ENCODE measurements around the gene OR2J1. TPM values are rescaled to one million over a fixed set of nuclear protein-coding genes. Genes with fewer than 3 reads are reported as not detected.

Gene OR2J1
- total RNA-seq, 1 experiment from 2014 or later, result not detected

Other genes with a start within 250 kb of the OR2J1 start
- 59.1 and 66.4 TPM in 2 replicates for gene TRIM27, start 175.5 kb upstream of the OR2J1 start, total RNA-seq (2014; rRNA removed; shearing (Covaris generic))
- 0.72 and 1.2 TPM in 2 replicates for gene ZNF311, start 94.2 kb upstream of the OR2J1 start, total RNA-seq (2014; rRNA removed; shearing (Covaris generic))
- gene OR2W1, start 54.3 kb upstream of the OR2J1 start, total RNA-seq (2014; rRNA removed; shearing (Covaris generic)), result not detected in 2 replicates
- not detected in 2 replicates for gene OR2B3, start 12.2 kb upstream of the OR2J1 start, total RNA-seq (2014; rRNA removed; shearing (Covaris generic))
- gene OR2J3, start 8.6 kb downstream of the OR2J1 start, total RNA-seq (2014; rRNA removed; shearing (Covaris generic)), result not detected in 2 replicates
- not detected in 2 replicates for gene OR2J2, start 71.4 kb downstream of the OR2J1 start, total RNA-seq (2014; rRNA removed; shearing (Covaris generic))
- gene OR14J1, start 202.2 kb downstream of the OR2J1 start, total RNA-seq (2014; rRNA removed; shearing (Covaris generic)), result not detected in 2 replicates

Data from A172 (cell line).